CMK (cell line): ENCODE data around the gene CCNQ.
A peak's percentile ranks its signal among the peaks of the same experiment; 100 is the strongest.
"Not testable (repeated sequence)": the region's sequence is repeated elsewhere in the genome, so short reads cannot be mapped to it uniquely, and the experiment has no call there.

Experiments used
- DNase-seq: peaks from one replicate; pipeline ENCODE4 v3.0.0-alpha.2; 2010; ENCODE audit warnings: low read depth

The CCNQ gene

GRCh38 chrX:153623310-153624029 is 24.5 kb upstream of the CCNQ start:
- no peak for DNase-seq

DNA sequence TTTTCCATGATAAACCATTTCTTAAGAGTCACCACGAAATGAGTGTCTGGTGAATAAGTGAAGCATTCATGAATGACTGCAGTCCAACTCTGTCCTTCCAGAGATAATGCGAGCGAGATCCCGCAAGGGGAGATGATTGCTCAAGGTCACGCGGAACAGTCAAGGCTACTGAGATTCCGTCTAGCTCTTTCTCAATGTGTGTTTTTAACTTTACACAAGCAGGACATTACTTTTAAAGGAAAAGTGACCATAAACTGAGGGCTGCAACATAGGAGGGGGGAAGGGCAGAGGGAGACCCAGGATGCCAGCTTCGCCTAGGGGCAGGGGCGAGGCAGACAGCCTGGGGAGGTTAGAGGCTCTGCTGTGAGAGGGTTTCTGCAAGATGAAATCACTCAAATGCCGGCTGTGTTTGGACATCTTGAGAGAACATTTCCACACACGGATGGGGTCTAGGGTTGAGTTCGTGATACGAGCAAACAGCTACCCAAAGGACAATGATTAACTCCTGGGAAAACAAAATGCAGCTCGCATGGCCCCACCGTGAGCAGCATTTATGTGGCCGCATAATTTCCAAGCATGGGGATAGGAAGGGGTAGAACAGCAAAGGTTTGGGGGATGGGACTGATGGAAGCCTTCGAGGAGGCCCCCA is 23.8 kb upstream of the CCNQ start:
- no peak for DNase-seq

DNA sequence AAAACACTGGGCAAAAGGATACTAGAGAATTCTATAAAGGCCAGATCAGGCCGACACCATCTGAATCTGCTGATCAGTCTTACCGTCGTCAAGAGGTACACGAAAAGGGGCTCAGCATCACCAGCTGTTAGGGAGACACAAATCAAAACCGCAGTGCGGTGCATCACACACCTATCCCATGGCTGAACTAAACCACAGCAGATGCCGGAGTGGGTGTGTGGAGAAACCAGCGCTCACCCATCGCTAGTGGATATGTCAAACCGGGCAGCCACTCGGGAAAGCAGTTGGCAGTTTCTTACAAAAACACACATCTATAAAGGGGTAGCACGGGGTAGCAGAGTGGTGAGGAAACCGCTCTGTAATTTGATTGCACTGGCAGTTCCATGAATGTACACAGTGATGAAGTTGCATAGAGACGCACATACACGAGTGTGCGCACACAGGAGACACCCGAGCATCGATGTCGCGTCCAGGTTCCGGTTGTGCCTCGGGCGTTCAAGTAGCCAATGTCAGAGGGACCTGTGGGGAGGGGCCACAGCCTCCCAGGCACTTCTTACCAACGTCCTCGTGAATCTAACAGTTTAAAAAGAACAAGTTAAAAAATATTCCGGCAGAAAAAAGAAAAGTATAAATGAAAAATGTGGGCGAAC is 23.1 kb upstream of the CCNQ start:
- no peak for DNase-seq

- no peak for DNase-seq
Observed at GRCh38 chrX:153620576-153620975, 21.6 kb upstream of the CCNQ start.

DNA sequence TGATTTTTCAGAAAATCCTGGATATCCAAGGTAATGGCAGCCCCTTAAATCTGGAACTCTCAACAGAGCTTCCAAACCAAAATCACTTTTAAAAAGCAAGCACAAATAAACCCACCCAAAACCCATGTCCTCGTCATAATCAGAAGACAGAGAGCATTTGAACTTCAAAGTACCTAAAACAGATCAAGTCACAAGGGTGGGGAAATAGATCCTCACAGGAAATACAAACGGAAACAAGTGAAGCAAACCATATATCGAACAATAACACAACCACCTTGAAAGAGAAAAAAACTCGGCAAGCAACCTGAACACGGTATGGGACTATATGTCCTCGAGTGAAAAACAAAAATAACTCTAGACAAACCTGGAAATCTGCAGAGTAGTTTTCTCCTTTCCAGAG is 15.9 kb upstream of the CCNQ start:
- no peak for DNase-seq

GRCh38 chrX:153612413-153612812 is 13.5 kb upstream of the CCNQ start:
- no peak for DNase-seq

DNA sequence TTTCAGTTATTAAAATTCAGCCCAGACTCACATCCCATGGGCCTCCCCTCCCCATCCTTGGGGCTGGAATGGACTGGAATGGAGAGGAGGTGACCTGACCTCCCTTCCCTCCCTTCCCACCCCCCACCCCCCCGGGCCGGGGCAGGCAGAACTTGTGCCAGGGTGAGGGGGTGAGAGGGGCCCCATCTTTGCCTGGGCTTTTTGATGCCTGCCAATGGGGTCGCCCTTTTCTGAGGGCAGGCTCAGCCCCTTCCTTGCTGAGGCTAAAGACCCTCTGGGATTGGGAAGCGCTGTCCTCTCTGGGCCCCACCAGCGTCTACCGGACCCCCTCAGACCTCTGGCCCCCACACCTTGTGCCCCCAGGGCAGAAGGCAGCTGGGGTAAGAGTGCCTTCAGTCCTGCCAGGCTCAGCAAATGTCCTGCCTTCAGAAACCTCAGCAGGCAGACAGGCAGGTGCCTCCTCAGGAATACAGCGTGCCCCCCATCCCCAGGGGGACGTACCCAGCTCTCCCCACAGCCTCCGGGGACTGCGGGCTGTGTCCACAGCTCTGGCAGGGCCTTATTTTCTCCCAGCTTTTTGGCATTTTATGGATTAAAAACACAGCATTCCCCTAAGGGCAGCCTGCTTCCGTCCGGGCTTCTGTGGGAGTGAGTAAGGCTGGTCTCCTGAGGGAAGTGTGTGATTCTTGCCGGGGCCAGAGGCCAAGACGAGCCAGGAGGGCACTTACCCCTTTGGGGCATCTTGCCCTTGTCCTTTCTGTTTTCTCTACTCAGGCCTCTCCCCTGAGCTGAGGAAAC is 12.6 kb upstream of the CCNQ start:
- no peak for DNase-seq

- DNase-seq, result no peak
Observed at GRCh38 chrX:153610836-153611213, 11.9 kb upstream of the CCNQ start.

GRCh38 chrX:153609917-153610835 is 11.2 kb upstream of the CCNQ start:
- DNase-seq, result no peak

- DNase-seq, result no peak
Observed at GRCh38 chrX:153608806-153609205, 9.9 kb upstream of the CCNQ start.

DNA sequence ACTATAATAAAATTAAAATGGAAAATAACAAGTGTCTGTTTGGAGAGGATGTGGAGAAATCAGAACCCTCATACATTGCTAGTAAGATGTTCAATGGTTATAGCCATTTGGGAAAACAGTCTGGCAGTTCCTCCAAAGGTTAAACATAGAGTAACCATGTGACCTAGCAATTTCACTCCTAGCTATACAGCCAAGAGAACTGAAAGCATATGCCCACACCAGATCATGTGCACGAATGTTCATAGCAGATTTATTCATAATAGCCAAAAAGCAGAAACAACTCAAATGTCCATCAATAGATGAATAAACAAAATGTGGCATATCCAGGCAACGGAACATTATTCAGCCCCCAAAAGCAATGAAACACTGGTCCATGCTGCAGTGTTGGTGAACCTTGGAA is 9.4 kb upstream of the CCNQ start:
- no peak for DNase-seq

DNA sequence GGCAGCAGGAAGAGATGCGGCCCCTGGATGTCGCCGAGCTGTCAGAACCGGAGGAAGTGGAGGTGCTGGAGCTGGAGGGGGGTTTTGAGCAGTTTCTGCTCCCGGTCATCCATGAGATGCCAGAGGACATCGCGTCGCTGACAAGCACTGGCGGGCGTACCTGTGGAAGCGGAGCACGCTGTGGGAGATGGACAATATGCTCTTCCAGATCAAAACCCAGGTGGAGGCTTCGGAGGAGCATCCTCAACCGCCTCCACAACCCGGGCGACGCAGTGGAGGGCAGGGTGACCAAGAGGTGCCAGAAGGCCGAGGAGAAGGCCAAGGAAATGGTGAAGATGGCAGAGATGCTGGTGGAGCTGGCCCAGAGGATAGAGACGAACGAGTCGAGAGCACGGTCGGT is 7.6 kb upstream of the CCNQ start:
- DNase-seq, result no peak

- not testable (repeated sequence) for DNase-seq
Observed at GRCh38 chrX:153604666-153605380, 5.9 kb upstream of the CCNQ start.

- no peak for DNase-seq
Observed at GRCh38 chrX:153603131-153603656, 4.3 kb upstream of the CCNQ start.

GRCh38 chrX:153602601-153603000 is 3.7 kb upstream of the CCNQ start:
- no peak for DNase-seq

DNA sequence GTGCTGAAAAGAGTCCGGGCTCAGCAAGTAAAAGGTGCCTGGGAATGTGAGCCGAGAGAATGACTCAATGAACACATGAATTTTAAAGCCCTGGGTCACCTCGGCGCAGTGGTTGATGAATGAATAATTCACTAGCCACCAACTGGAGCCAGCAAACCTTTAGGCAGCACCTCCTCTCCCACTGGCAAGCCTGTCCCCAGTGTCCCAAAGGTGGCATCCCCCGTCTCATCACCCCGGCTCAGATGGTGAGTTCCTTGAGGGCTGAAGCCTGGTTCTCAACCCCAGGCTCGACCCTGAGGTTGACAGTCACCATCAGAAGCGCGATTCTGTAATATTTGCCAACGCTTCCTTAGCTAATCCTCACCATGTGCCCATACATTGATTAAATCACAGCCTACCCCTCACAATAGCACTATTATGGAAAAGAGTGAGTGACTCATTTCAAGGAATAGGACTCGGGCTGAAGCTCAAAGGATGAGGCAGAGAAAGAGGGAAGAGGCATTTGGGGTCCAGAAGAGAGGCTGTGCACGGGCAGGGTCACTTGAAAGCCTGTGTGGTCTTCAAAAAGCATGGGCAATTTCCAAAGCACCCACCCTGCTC is 2.7 kb upstream of the CCNQ start:
- no peak for DNase-seq

- no peak for DNase-seq
Observed at GRCh38 chrX:153600921-153601320, 2.0 kb upstream of the CCNQ start.

DNA sequence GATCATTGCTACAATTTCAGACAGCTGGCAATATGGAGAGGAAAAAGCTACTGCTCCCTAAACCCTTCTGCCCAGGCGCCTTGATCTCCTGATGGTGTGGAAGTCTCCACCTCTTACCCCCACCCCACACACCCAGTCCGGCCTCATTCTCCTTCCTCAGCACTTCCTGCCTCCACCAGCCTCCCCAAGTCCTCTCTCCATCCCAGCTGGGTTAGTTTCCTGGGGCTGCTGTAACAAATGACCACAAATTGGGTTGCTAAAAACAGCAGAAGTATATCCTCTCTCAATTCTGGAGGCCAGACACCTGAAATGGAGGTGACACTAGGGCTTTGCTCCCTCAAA is 1.1 kb upstream of the CCNQ start:
- no peak for DNase-seq

DNA sequence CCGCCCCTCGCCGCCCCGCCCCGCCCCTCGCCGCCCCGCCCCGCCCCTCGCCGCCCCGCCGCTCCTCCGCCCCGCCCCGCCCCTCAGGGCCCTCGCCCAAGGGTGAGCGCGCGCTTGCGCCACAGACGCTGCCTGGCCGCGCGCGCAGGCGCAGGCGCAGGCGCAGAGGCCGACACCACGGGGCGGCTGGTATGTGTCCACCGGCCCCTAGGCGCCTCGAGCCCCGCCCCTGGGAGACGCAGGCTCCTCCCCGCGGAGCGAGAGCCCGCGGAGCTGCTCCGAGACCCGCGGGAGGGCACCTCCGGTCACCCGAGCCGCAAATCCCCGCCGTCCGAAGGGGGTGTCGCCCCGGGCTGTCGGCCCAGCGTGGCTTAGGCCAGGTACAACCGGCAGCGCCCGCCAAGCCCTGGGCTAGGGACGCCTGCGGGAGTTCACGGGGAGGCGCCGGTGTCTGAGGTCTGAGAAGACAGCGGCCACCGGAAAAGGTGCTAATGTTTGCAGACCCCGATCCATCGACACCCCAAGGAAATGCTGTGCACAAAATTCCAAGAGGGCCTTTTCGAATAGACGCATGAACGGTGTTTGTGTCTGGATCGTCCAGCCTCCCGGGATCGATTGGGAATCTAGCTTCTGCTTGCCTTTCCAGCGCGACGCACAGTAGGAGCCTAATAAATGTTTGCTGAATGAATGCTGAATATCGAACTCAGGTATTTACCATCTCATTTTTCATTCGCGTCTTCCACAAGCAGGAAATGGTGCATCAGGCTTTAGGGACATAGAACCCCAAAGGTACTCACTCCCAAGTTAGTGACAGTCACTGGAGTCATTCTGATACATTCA is 473 bp upstream of the CCNQ start:
- peak; percentile 64 for DNase-seq
